ENCODE data around the gene UBASH3B. TPM values are rescaled to one million over a fixed set of nuclear protein-coding genes. Genes with fewer than 3 reads are reported as not detected.

Gene UBASH3B
- total RNA-seq, 5 donors from 2014 or later (not counting 1 experiment from before 2014, with no cell fraction given) = 29.7 to 44.0 (median 36.8) TPM

GRCh38 chr11:122661182-122661945 is 5.8 kb downstream of the UBASH3B start:
- Histone ChIP-seq H3K9me3 (no peaks in the 10 kb centered on the region), H3K4me1 (ENCODE audit: control insufficient read depth in 1 of 2, extremely low read depth in 1 of 2, insufficient read depth in 2 of 2, low read length in 2 of 2) (peaks cover 2 to 53% of the 10 kb centered on the region in 2 experiments), H3K27me3 (replicated peaks in 1 of 2; ENCODE audit: control insufficient read depth in 2 of 2, extremely low read depth in 1 of 2, insufficient read depth in 2 of 2, low read length in 1 of 2) (no peaks in the 10 kb centered on the region), H3K4me3 (ENCODE audit: control insufficient read depth in 1 of 2, extremely low read depth in 1 of 2, low read length in 1 of 2) (no peak overlapping the region), H3K36me3 (ENCODE audit: control insufficient read depth in 2 of 2, extremely low read depth in 1 of 2, insufficient read depth in 1 of 2, low read length in 1 of 2) (peaks cover 0 to 3% of the 10 kb centered on the region in 2 donors), H3K27ac (ENCODE audit: low read length) (no peak overlapping the region)
- Mint-ChIP-seq H3K9me3 (no peaks in the 10 kb centered on the region), H3K36me3 (no peaks in the 10 kb centered on the region), H3K27ac (peak overlapping the region in 1 of 2 donors; percentile 62), H3K27me3 (no peaks in the 10 kb centered on the region), H3K4me3 (no peak overlapping the region), H3K4me1 (peaks cover 70 to 89% (median 87%) of the 10 kb centered on the region in 3 donors)
- DNase-seq (no peak), ATAC-seq (replicated peaks in 1 of 4) (no peak)
- POLR2A ChIA-PET = interaction anchor here in 1 of 2 donors (0.6 to 1.0 kb wide), 2 partner anchors 31 to 44 kb away, joined by 3 to 4 read pairs; no protein-coding TSS in a partner anchor
- CTCF ChIA-PET = no interaction called here
- no CpG with 5 or more reads among the region's 7 CpGs for WGBS (ENCODE audit: insufficient coverage)

GRCh38 chr11:122663056-122663740 is 7.7 kb downstream of the UBASH3B start:
- H3K27me3 Mint-ChIP-seq = no peaks in the 10 kb centered on the region
- DNase-seq = no peak
- ChIA-PET CTCF (interaction anchor here in 1 of 2 donors (0.5 to 0.9 kb wide), 4 partner anchors 14 to 190 kb away, joined by 3 to 5 read pairs (median 3); no protein-coding TSS in a partner anchor), POLR2A (no interaction called here)
- H3K4me3 ChIP-seq (ENCODE audit: control insufficient read depth in 1 of 2, extremely low read depth in 1 of 2, low read length in 1 of 2) = no peak overlapping the region
- no peaks in the 10 kb centered on the region for H3K27me3 ChIP-seq (replicated peaks in 1 of 2; ENCODE audit: control insufficient read depth in 2 of 2, extremely low read depth in 1 of 2, insufficient read depth in 2 of 2, low read length in 1 of 2)
- H3K9me3 Mint-ChIP-seq = no peaks in the 10 kb centered on the region
- H3K4me1 ChIP-seq (ENCODE audit: control insufficient read depth in 1 of 2, extremely low read depth in 1 of 2, insufficient read depth in 2 of 2, low read length in 2 of 2) = peaks cover 4 to 54% of the 10 kb centered on the region in 2 experiments
- no peak for ATAC-seq (replicated peaks in 1 of 4)
- H3K27ac Mint-ChIP-seq = peak overlapping the region; percentile 80 to 84
- H3K4me1 Mint-ChIP-seq = peaks cover 79 to 88% (median 87%) of the 10 kb centered on the region in 3 donors
- no peak overlapping the region for H3K27ac ChIP-seq (ENCODE audit: low read length)
- H3K36me3 ChIP-seq (ENCODE audit: control insufficient read depth in 2 of 2, extremely low read depth in 1 of 2, insufficient read depth in 1 of 2, low read length in 1 of 2) = peaks cover 0 to 3% of the 10 kb centered on the region in 2 donors
- WGBS (ENCODE audit: insufficient coverage) = 100% methylated on average over 1 of the region's 13 CpGs
- H3K4me3 Mint-ChIP-seq = peak overlapping the region in 1 of 3 donors; percentile 23
- no peaks in the 10 kb centered on the region for H3K36me3 Mint-ChIP-seq
- H3K9me3 ChIP-seq = no peaks in the 10 kb centered on the region

DNA sequence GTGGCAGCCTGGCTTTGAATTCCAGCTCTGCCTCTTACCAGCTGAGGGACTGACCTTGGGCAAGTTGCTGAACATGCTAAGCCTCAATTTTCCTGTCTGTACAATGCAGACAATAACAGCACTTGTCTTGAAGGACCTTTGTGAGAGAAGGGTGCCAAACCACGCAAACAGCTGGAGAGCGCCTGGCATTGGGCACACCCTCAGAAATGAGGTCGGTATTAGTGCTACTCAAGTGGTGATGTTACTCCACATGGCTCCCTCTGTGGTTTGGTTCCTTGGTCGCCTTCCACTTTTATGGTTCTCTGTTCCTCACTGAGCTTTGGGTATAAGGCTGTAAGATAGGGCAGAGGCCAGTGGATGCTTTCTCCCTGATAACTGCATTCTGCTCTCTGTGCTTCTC is 8.2 kb downstream of the UBASH3B start:
- POLR2A ChIA-PET = no interaction called here
- Histone ChIP-seq H3K4me1 (ENCODE audit: control insufficient read depth in 1 of 2, extremely low read depth in 1 of 2, insufficient read depth in 2 of 2, low read length in 2 of 2) (peaks cover 9 to 58% of the 10 kb centered on the region in 2 experiments), H3K27me3 (replicated peaks in 1 of 2; ENCODE audit: control insufficient read depth in 2 of 2, extremely low read depth in 1 of 2, insufficient read depth in 2 of 2, low read length in 1 of 2) (no peaks in the 10 kb centered on the region), H3K4me3 (ENCODE audit: control insufficient read depth in 1 of 2, extremely low read depth in 1 of 2, low read length in 1 of 2) (no peak overlapping the region), H3K36me3 (ENCODE audit: control insufficient read depth in 2 of 2, extremely low read depth in 1 of 2, insufficient read depth in 1 of 2, low read length in 1 of 2) (peaks cover 0 to 3% of the 10 kb centered on the region in 2 donors), H3K9me3 (no peaks in the 10 kb centered on the region), H3K27ac (ENCODE audit: low read length) (peak overlapping the region; percentile 35)
- CTCF ChIA-PET = interaction anchor here in 1 of 2 donors (0.8 to 1.2 kb wide), 2 partner anchors 8 to 84 kb away, joined by 3 read pairs; partner anchors contain the start of gene UBASH3B
- ATAC-seq (replicated peaks in 1 of 4) = peak in 1 of 4 experiments; percentile 13
- H3K4me1 Mint-ChIP-seq = peaks cover 83 to 88% (median 87%) of the 10 kb centered on the region in 3 donors
- no peak overlapping the region for H3K4me3 Mint-ChIP-seq
- peak overlapping the region; percentile 80 to 84 for H3K27ac Mint-ChIP-seq
- H3K27me3 Mint-ChIP-seq = no peaks in the 10 kb centered on the region
- no peaks in the 10 kb centered on the region for H3K9me3 Mint-ChIP-seq
- no peaks in the 10 kb centered on the region for H3K36me3 Mint-ChIP-seq
- 27% methylated on average over 3 of the region's 4 CpGs for WGBS (ENCODE audit: insufficient coverage)
- peak in 1 of 35 experiments; percentile 20 for DNase-seq

- no peaks in the 10 kb centered on the region for H3K27me3 Mint-ChIP-seq
- peaks cover 1% of the 10 kb centered on the region for H3K36me3 Mint-ChIP-seq
- H3K4me3 Mint-ChIP-seq = no peak overlapping the region
- H3K27ac Mint-ChIP-seq = peak overlapping the region; percentile 80 to 84
- DNase-seq (no peak), ATAC-seq (replicated peaks in 1 of 4) (no peak)
- H3K4me3 ChIP-seq (ENCODE audit: control insufficient read depth in 1 of 2, extremely low read depth in 1 of 2, low read length in 1 of 2) = no peak overlapping the region
- peaks cover under 1 to 2% (median under 1%) of the 10 kb centered on the region in 3 donors for H3K9me3 Mint-ChIP-seq
- peaks cover 13 to 63% of the 10 kb centered on the region in 2 experiments for H3K4me1 ChIP-seq (ENCODE audit: control insufficient read depth in 1 of 2, extremely low read depth in 1 of 2, insufficient read depth in 2 of 2, low read length in 2 of 2)
- WGBS (ENCODE audit: insufficient coverage) = no CpG with 5 or more reads among the region's 1 CpG
- H3K36me3 ChIP-seq (ENCODE audit: control insufficient read depth in 2 of 2, extremely low read depth in 1 of 2, insufficient read depth in 1 of 2, low read length in 1 of 2) = peaks cover 0 to 3% of the 10 kb centered on the region in 2 donors
- no peaks in the 10 kb centered on the region for H3K27me3 ChIP-seq (replicated peaks in 1 of 2; ENCODE audit: control insufficient read depth in 2 of 2, extremely low read depth in 1 of 2, insufficient read depth in 2 of 2, low read length in 1 of 2)
- CTCF ChIA-PET = interaction anchor here in 1 of 2 donors (0.8 to 1.2 kb wide), 2 partner anchors 9 to 83 kb away, joined by 3 read pairs; partner anchors contain the start of gene UBASH3B
- POLR2A ChIA-PET = no interaction called here
- H3K9me3 ChIP-seq = no peaks in the 10 kb centered on the region
- peak overlapping the region; percentile 35 for H3K27ac ChIP-seq (ENCODE audit: low read length)
- H3K4me1 Mint-ChIP-seq = peaks cover 83 to 88% (median 87%) of the 10 kb centered on the region in 3 donors
Measured at GRCh38 chr11:122664188-122664587, 8.7 kb downstream of the UBASH3B start.

GRCh38 chr11:122665861-122666260 is 10.3 kb downstream of the UBASH3B start:
- H3K36me3 Mint-ChIP-seq = peaks cover 7% of the 10 kb centered on the region
- H3K4me1 ChIP-seq (ENCODE audit: control insufficient read depth in 1 of 2, extremely low read depth in 1 of 2, insufficient read depth in 2 of 2, low read length in 2 of 2) = peaks cover 16 to 69% of the 10 kb centered on the region in 2 experiments
- no peak overlapping the region for H3K4me3 ChIP-seq (ENCODE audit: control insufficient read depth in 1 of 2, extremely low read depth in 1 of 2, low read length in 1 of 2)
- ChIA-PET CTCF (interaction anchor here in 1 of 2 donors (0.6 kb wide), 1 partner anchor 187 kb away, joined by 3 read pairs; no protein-coding TSS in a partner anchor), POLR2A (no interaction called here)
- peaks cover 3 to 4% (median 4%) of the 10 kb centered on the region in 3 donors for H3K9me3 Mint-ChIP-seq
- no peaks in the 10 kb centered on the region for H3K27me3 ChIP-seq (replicated peaks in 1 of 2; ENCODE audit: control insufficient read depth in 2 of 2, extremely low read depth in 1 of 2, insufficient read depth in 2 of 2, low read length in 1 of 2)
- no peak for ATAC-seq (replicated peaks in 1 of 4)
- no peak overlapping the region for H3K4me3 Mint-ChIP-seq
- H3K36me3 ChIP-seq (ENCODE audit: control insufficient read depth in 2 of 2, extremely low read depth in 1 of 2, insufficient read depth in 1 of 2, low read length in 1 of 2) = peaks cover 0 to 3% of the 10 kb centered on the region in 2 donors
- 88% methylated on average over 9 of the region's 10 CpGs for WGBS (ENCODE audit: insufficient coverage)
- no peaks in the 10 kb centered on the region for H3K27me3 Mint-ChIP-seq
- H3K27ac ChIP-seq (ENCODE audit: low read length) = peak overlapping the region; percentile 32
- H3K27ac Mint-ChIP-seq = peak overlapping the region; percentile 78 to 96
- no peak for DNase-seq
- H3K4me1 Mint-ChIP-seq = peaks cover 80 to 85% (median 84%) of the 10 kb centered on the region in 3 donors
- no peaks in the 10 kb centered on the region for H3K9me3 ChIP-seq

DNA sequence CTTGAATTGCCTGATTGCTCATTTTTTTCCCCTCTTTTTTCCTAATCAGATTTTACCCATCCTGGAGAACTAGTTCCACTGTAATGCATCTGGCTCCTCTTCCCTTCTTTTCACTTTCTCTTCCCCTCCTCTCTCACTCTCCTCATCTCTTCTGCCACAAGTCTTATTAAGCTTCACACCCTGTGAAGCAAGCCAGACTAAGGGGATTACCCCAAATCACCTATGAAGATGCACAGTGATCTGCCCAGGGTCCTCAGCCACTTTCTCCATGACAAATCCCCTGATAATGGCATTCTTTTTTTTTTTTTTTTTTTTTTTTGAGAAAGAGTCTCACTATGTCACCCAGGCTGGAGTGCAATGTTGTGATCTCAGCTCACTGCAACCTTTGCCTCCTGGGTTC is 11.2 kb downstream of the UBASH3B start:
- peak in 1 of 35 experiments; percentile 39 for DNase-seq
- Mint-ChIP-seq H3K27ac (peak overlapping the region; percentile 95 to 96), H3K9me3 (peaks cover 3 to 4% (median 4%) of the 10 kb centered on the region in 3 donors), H3K4me3 (peak overlapping the region; percentile 42 to 75 (median 62)), H3K27me3 (no peaks in the 10 kb centered on the region), H3K36me3 (peaks cover 12% of the 10 kb centered on the region), H3K4me1 (peaks cover 78 to 87% (median 83%) of the 10 kb centered on the region in 3 donors)
- ChIA-PET POLR2A (interaction anchor here in 1 of 2 donors (0.7 kb wide), 1 partner anchor 17 kb away, joined by 3 read pairs; no protein-coding TSS in a partner anchor), CTCF (interaction anchor here (0.6 to 0.7 kb wide), 4 partner anchors 10 to 803 kb away, joined by 3 to 5 read pairs (median 4); no protein-coding TSS in a partner anchor)
- Histone ChIP-seq H3K27ac (ENCODE audit: low read length) (no peak overlapping the region), H3K4me1 (ENCODE audit: control insufficient read depth in 1 of 2, extremely low read depth in 1 of 2, insufficient read depth in 2 of 2, low read length in 2 of 2) (peaks cover 16 to 74% of the 10 kb centered on the region in 2 experiments), H3K27me3 (replicated peaks in 1 of 2; ENCODE audit: control insufficient read depth in 2 of 2, extremely low read depth in 1 of 2, insufficient read depth in 2 of 2, low read length in 1 of 2) (no peaks in the 10 kb centered on the region), H3K9me3 (no peaks in the 10 kb centered on the region), H3K36me3 (ENCODE audit: control insufficient read depth in 2 of 2, extremely low read depth in 1 of 2, insufficient read depth in 1 of 2, low read length in 1 of 2) (peaks cover 0 to 3% of the 10 kb centered on the region in 2 donors), H3K4me3 (ENCODE audit: control insufficient read depth in 1 of 2, extremely low read depth in 1 of 2, low read length in 1 of 2) (no peak overlapping the region)
- peak in 1 of 4 experiments; percentile 41 for ATAC-seq (replicated peaks in 1 of 4)

All from T-cell (primary cell).